ENCODE measurements around the gene JARID2.

The JARID2 gene

GRCh38 chr6:15518057-15518456, 272.2 kb downstream of the JARID2 start:
- H3K36me3 ChIP-seq (ENCODE audit: insufficient read depth, low read length): peaks cover 27% of the 10 kb centered on the region
- H4K20me1 ChIP-seq (ENCODE audit: insufficient read depth, low read length): no peaks in the 10 kb centered on the region
- no peak overlapping the region for H3K27ac ChIP-seq (ENCODE audit: low read depth, low read length, poor library complexity, severe bottlenecking)
- TF ChIP-seq CTCF (IDR thresholded peaks at IDR 0.05; ENCODE audit: low read length): no peak
- TF ChIP-seq EZH2 (IDR thresholded peaks at IDR 0.05; ENCODE audit: borderline replicate concordance, low read length): no peak
- no peaks in the 10 kb centered on the region for H3K9me2 ChIP-seq (ENCODE audit: low read depth, low read length)
- H3K4me1 ChIP-seq (ENCODE audit: insufficient read depth, low read length, severe bottlenecking): peaks cover 18% of the 10 kb centered on the region
- no peak overlapping the region for H2AFZ ChIP-seq (ENCODE audit: low read length)
- H3K4me3 ChIP-seq (ENCODE audit: low read depth, low read length, poor library complexity, severe bottlenecking): no peak overlapping the region
- H3F3A ChIP-seq (ENCODE audit: insufficient read depth, low read length): no peaks in the 10 kb centered on the region
- no peaks in the 10 kb centered on the region for H3K79me2 ChIP-seq (ENCODE audit: insufficient read depth, low read length)
- H3K4me2 ChIP-seq (ENCODE audit: low read length): no peak overlapping the region
- H3K9ac ChIP-seq (ENCODE audit: low read length): no peak overlapping the region
- H3K9me3 ChIP-seq (ENCODE audit: low read length): no peaks in the 10 kb centered on the region
- H3K27me3 ChIP-seq (ENCODE audit: insufficient read depth, low read length): no peaks in the 10 kb centered on the region

DNA sequence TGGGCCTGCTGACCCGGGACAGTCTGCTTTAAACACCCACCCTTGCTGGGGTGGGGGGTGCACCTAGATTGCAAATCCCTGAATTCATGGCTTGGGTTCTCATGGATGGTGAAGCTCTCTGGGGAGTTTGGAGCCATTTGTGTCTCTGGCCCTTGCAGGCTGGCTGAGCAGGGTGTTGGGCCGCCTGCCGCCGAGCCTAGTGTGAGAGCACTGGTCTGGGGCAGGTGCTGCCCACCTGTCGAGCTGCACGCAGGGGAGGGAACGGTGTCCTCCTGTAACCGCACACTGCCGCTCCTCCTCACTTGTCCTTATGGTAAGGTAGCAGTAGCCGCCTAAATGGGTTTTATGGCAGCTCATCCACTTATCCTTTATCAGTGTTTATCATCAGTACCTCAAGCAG, 273.0 kb downstream of the JARID2 start:
- no peaks in the 10 kb centered on the region for H4K20me1 ChIP-seq (ENCODE audit: insufficient read depth, low read length)
- H3K4me3 ChIP-seq (ENCODE audit: low read depth, low read length, poor library complexity, severe bottlenecking): no peak overlapping the region
- no peaks in the 10 kb centered on the region for H3K79me2 ChIP-seq (ENCODE audit: insufficient read depth, low read length)
- H3F3A ChIP-seq (ENCODE audit: insufficient read depth, low read length): no peaks in the 10 kb centered on the region
- TF ChIP-seq CTCF (IDR thresholded peaks at IDR 0.05; ENCODE audit: low read length) (no peak), EZH2 (IDR thresholded peaks at IDR 0.05; ENCODE audit: borderline replicate concordance, low read length) (no peak)
- H3K27ac ChIP-seq (ENCODE audit: low read depth, low read length, poor library complexity, severe bottlenecking): no peak overlapping the region
- no peak overlapping the region for H3K9ac ChIP-seq (ENCODE audit: low read length)
- H3K4me2 ChIP-seq (ENCODE audit: low read length): no peak overlapping the region
- H2AFZ ChIP-seq (ENCODE audit: low read length): no peak overlapping the region
- no peaks in the 10 kb centered on the region for H3K9me2 ChIP-seq (ENCODE audit: low read depth, low read length)
- H3K9me3 ChIP-seq (ENCODE audit: low read length): no peaks in the 10 kb centered on the region
- peaks cover 36% of the 10 kb centered on the region for H3K36me3 ChIP-seq (ENCODE audit: insufficient read depth, low read length)
- H3K27me3 ChIP-seq (ENCODE audit: insufficient read depth, low read length): no peaks in the 10 kb centered on the region
- H3K4me1 ChIP-seq (ENCODE audit: insufficient read depth, low read length, severe bottlenecking): peaks cover 18% of the 10 kb centered on the region

DNA sequence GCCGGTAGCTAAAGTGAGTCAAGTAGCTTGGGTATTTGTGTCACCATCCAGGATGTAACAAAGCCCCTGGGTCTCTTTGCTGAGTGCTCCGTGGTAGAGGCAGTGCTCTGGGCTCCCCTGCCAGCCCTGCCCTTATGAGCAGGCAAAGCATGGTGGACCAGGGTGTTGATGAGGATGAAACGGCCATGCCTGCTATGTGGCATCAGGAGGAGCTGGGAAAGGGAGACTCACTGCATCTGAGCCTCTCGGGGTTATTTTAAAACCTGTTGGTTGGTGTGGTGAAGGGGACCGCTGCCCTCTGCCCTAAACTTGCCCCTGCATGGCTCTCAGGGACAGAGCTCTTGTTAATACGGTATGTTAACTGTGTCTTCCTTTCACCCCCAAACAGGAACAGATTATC, 273.8 kb downstream of the JARID2 start:
- Histone ChIP-seq H3K9me2 (ENCODE audit: low read depth, low read length) (no peaks in the 10 kb centered on the region), H3K4me3 (ENCODE audit: low read depth, low read length, poor library complexity, severe bottlenecking) (no peak overlapping the region), H3K27me3 (ENCODE audit: insufficient read depth, low read length) (no peaks in the 10 kb centered on the region), H3K9me3 (ENCODE audit: low read length) (no peaks in the 10 kb centered on the region), H2AFZ (ENCODE audit: low read length) (no peak overlapping the region), H3K79me2 (ENCODE audit: insufficient read depth, low read length) (no peaks in the 10 kb centered on the region), H3K4me2 (ENCODE audit: low read length) (no peak overlapping the region), H3K9ac (ENCODE audit: low read length) (no peak overlapping the region), H3K4me1 (ENCODE audit: insufficient read depth, low read length, severe bottlenecking) (peaks cover 18% of the 10 kb centered on the region), H3K27ac (ENCODE audit: low read depth, low read length, poor library complexity, severe bottlenecking) (no peak overlapping the region), H4K20me1 (ENCODE audit: insufficient read depth, low read length) (no peaks in the 10 kb centered on the region), H3F3A (ENCODE audit: insufficient read depth, low read length) (no peaks in the 10 kb centered on the region), H3K36me3 (ENCODE audit: insufficient read depth, low read length) (peaks cover 44% of the 10 kb centered on the region)
- TF ChIP-seq CTCF (IDR thresholded peaks at IDR 0.05; ENCODE audit: low read length) (no peak), EZH2 (IDR thresholded peaks at IDR 0.05; ENCODE audit: borderline replicate concordance, low read length) (no peak)

Data from OCI-LY1 (cell line).